Measurements from ENCODE around the gene BUB1.
"Not testable (repeated sequence)": the region's sequence is repeated elsewhere in the genome, so short reads cannot be mapped to it uniquely, and the experiment has no call there.

BUB1 gene

DNA sequence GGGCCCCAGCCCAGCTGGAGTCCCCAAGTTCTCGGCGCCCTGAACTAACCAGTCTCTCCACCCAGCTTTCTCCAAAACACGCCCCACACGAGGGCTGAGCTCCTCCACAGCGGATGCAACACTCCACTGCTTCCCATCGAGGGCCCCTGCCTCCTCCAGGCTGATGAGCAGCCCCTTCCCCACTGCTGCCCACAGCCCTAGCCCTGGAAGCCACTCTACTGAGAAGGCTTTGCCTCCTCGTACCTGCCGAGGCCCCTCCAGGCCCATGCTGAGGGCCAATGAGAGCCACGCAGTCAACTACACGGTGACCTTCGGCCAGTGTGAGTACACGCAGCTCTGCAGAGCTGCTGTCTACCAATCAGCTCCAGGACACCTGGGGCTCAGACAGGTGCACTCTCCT is 72.8 kb downstream of the BUB1 start:
- in situ Hi-C loops (cut with MboI; ENCODE audit: low sequenced_read_pairs) = not testable (repeated sequence)

DNA sequence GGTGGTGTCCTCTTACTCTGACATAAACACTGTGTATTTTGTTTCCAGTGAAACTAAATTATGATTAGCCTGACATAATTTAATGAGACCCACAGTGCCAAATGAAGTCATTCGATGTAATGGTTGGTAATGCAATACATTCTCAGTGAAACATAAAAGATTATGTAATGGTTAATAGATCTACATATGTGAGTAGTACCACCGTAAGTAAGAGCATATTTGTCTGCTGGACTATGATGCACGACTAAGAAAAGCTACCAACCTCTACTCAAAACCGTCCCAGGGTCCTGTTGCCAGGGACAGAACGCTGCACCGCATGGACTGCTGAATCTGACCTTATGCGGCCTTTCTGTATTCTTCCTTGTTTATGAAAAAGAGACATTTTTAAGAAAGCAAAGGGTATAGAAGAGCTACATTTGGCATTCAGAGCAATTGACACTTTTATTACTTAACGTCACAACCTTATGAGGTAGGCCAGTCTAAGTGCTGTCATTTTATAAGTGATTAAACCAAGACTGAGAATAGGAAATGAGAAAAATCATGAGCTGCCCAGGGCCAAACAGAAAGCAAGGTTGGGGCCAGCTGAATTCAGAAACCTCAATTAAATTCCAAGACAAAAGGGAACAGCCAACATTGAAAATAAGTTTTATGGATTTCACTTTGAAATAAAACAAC is 73.8 kb downstream of the BUB1 start:
- in situ Hi-C loops (cut with MboI; ENCODE audit: low sequenced_read_pairs) = not testable (repeated sequence)

DNA sequence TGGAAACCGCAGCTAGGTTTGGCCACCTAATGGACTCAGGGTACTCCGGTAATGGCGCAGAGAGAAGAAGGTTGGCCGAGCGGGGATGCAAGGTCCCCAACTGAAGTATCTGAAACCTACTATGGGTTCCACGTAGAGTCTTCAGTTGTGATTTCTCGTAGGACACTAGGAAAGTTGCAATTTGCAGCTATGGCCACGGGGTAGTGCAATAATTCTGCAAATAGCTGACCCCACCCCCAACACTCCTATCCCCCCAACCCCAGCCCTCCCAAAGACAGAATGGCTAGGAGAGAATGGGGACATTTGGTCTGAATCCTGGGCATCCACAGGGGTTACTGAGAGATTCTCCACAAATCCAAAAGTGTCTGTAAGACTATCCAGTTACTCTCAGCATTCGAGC is 75.7 kb downstream of the BUB1 start:
- in situ Hi-C loops (cut with MboI; ENCODE audit: low sequenced_read_pairs) = not testable (repeated sequence)

DNA sequence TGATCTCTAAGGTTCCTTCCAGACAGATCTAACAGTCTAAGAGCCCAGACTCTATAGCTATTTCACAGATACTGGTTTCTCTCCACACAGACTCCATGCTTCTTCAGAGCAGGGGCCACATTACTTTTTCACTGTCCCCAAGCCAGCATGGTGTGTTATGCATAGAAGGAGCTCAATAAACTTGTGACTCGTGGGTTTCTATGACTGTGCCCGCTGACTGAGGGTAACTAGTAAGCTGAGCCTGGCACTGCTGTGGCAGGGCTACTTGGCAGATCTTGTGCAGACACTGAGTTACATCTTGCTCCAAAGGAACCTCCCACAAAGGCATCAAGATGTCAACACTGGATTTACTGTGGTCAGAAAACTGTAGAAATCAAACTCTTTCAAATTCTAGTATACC is 85.9 kb downstream of the BUB1 start:
- in situ Hi-C loops (cut with MboI; ENCODE audit: low sequenced_read_pairs) = not testable (repeated sequence)

DNA sequence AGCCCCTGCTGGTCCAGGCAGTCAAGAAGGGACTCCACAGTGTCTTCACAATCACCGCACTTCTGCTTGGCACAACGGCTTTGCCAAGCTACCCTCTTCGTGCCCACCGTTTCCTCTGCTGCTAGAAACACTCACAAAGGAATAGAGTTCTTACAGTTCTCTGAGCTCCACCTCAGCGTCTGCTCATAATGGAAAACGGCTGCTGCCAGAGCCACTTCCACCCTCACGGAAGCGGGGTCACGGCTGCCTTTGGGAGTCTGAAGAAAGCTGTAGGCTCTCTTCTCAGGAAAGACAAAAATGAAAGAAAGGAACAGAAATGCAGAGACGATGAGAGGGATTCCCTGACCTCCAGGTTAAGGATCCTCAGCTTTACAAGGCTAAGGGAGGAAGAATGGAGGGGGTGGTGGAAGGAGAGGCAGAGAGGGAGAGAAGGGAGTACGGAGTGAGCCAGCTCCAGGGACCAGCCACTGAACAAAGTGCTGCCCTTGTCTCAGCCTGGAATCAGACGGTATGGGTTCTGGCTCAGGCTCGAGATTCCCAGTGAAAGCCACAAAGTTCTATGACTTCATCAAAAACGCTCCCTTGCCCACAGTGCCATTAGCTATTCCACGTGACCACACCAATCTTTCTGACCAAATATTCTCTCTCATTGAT is 88.1 kb downstream of the BUB1 start:
- in situ Hi-C loops (cut with MboI; ENCODE audit: low sequenced_read_pairs) = not testable (repeated sequence)

DNA sequence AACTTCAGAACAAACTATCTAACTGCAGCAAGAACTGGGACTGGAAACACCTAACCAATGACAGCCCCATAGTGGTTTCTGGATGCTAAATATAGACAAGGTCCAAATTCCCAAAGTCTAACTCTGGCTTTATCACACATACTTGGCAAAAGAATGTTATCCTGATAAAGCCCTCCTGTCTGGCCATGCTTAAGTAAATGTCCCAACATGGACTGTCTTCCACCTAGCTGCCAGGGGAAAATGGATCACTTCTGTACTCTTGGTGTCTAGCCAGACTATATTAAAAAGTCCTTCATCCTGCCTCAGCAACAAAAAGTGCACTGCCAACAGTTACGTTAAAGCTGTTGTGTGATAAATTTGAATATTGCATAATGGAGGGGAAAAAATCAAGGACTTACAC is 89.3 kb downstream of the BUB1 start:
- in situ Hi-C loops (cut with MboI; ENCODE audit: low sequenced_read_pairs) = not testable (repeated sequence)

Measured in HL-60/S4 (cell line).